HG02759 (cell line): Measurements from ENCODE around the gene GPANK1.
A peak's percentile ranks its signal among the peaks of the same experiment; 100 is the strongest.

Experiments used
- ATAC-seq: cut with Tn5 transposase; IDR thresholded peaks from one replicate; pipeline ENCODE4 v1.9.1; 2021; ENCODE audit warnings: mild to moderate bottlenecking, moderate library complexity; ENCODE audit not compliant: unreplicated experiment

Gene GPANK1

DNA sequence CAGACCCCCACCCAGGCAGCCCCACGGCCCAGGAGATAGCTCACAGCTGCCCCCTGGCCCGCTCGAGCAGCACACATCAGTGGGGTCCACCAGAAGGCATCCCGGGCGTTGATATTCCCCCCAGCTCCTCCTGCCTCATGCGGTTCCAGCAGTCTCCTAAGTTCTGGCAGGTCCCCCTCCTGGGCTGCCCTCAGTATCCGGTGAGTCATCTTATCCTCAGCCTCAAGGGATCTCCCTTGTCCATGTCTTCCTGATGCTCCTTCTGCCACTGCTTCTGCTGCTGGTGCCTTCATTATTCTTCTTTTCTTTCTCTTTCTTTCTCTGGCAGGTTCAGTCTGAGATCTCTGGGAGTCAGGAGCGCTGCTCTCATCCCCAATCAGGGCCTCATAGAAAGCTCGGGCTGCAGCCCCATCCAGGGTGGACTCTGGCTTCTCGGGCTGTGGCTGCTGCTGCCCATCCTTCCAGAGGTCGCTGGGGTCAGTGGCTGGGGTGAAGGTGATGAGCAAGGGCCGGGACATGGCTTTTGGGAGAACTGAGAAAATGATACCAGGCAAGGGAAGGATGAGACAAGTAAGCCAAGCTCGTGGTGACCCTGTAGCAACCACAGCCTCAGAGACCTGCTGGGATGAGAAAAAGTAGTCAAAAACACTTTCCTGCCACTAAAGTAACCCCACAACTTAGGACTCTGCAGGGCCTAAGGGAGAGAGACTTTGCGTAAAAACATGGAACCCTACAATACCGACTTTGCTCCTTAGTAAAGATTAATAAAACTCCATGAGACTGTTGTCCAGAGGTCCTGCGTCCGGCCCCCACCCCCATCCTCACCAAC lies 622 bp downstream of the GPANK1 start:
- no peak for ATAC-seq

DNA sequence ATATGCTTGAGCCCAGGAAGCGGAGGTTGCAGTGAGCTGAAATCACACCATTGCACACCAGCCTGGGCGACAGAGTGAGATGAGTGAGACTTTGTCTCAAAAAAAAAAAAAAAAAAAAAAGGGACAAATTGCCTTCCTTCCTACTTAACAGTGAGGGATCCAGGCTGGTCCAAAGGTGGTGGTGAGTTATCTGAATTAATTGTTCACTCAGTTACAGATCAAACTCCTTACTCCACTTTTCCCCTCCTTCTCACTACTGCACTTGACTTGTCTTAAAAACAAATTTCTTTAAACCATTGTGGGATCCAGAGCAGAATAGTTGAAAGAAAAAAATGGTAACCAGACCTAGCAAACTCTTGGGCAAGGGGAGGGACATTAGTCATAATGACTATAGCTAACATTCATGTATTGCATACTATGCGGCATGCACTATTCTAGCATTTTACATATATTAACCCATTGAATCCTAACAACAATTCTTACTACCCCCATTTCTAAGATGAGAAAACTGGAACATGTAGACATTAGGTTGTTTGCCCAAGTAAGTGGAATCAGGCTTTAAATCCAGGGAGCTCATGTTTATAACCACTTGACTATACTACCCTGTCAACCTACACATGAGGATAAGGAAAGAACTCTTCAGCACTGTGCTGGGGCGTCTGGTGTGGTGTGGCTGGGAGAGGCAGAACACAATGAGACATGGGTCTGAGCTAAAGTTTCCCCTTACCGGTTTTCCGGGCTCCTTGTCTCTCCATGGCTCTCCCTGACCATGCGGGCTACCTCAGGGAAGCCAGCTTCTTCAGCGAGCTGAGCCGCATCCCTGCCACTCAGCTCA lies 1.5 kb downstream of the GPANK1 start:
- no peak for ATAC-seq

DNA sequence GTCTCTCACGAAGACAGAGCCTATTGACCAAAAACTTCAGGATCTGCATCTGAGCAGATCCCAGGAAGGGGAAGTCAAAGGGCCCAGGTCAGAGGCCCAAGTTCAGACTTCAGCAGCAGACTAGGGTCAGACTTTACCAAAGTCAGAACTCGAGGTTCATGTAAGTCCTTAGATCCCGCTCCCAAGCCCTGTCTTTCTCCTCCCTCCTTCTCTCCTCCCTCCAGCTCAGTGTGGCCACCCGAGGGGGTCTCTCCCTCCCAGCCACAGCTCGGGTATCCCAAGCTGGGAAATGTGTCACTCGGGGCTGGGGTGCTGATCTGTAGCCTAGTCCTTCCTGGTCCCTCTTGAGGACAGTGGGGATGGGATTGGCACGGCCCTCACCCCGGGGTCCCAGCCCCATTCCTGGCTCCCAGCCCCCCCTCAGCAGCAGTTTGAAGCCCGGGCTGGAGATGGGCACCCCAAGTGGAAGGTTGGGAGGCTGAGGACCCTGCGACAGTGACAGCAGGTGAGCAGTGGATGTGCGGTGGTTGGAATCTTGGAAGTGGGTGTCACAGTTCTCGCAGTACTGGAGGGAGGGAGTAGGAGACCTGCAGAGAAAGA lies 2.6 kb downstream of the GPANK1 start:
- no peak for ATAC-seq

DNA sequence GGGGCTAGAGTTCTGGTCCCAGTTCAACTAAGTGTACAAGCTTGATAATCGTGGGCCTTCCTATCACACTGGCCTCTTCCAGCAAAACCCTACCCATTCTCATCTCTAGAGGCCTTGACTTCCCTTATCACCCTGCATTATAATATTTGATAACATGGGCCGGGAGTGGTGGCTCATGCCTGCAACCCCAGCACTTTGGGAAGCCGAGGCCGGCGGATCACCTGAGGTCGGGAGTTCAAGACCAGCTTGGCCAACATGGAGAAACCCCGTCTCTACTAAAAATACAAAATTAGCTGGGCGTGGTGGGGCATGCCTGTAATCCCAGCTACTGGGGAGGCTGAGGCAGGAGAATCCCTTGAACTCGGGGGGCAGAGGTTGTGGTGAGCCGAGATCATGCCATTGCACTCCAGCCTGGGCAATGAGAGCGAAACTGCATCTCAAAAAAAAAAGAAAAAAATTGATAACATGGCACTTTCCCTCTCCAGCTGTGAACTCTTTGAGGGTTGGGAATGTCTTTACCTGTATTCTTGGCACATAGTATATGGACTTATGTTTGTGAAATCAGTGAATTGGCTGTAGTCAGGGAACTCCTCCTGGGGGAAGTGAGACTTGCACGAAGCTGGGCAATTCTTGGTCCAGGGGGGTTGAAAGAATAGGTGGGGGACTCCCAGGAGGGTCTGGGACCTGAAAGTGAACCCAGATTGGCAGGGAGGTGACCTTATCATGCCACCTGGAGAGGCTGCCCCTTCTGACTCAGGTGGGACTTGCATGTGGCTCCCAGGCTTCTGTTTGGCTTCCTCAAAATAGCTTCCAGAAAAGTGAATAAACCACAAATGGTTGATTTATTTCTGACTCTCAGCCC lies 3.3 kb downstream of the GPANK1 start:
- ATAC-seq, result no peak

DNA sequence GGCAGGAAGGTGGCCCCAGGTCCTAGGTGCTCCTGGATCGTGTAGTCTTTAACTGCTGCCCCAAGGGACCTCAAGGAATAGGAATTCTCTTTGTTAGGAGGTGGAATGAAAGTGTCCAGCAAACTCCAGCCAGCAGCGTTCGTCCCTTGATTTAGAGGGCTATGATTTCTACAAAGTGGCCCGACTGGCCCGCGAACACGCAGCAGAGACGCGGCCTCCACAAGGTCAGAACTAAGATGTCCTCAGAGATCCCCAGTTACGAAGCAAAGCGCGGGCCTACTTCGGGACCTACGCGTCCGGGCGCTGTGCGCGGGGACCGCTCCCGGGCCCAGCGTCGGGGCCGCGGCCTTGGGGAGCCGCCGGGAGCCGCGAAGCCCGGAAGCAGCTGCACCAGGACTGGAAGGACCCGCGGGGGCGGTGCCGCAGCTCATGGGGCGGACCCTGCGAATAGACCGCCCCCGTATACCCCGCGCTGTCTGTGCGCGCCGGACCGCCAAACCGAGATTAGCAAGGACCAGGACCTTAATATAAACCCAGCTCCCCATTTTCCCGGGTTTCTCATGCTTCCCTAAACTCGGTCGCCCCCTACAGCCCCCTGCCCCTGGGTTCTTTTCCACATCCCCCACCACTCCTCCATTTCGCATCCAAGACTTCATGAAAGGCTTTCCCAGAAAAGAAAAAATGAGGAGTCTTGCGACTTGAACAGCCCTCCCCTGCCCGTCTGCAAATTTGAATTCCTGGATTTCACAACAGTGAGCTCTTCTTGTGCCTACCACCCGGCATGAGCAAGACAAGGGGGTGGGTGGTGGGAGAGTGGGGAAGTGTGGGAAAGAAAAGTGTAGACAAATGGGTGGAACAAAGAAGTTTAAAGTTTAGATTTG lies 4.2 kb downstream of the GPANK1 start, which contains the start of gene C6orf47:
Gene C6orf47, minus strand, starts transcription at position 398 of the 881 bp plus-strand sequence. CDS start 831 bp downstream, outside the sequence.
- peak; percentile 53 for ATAC-seq

DNA sequence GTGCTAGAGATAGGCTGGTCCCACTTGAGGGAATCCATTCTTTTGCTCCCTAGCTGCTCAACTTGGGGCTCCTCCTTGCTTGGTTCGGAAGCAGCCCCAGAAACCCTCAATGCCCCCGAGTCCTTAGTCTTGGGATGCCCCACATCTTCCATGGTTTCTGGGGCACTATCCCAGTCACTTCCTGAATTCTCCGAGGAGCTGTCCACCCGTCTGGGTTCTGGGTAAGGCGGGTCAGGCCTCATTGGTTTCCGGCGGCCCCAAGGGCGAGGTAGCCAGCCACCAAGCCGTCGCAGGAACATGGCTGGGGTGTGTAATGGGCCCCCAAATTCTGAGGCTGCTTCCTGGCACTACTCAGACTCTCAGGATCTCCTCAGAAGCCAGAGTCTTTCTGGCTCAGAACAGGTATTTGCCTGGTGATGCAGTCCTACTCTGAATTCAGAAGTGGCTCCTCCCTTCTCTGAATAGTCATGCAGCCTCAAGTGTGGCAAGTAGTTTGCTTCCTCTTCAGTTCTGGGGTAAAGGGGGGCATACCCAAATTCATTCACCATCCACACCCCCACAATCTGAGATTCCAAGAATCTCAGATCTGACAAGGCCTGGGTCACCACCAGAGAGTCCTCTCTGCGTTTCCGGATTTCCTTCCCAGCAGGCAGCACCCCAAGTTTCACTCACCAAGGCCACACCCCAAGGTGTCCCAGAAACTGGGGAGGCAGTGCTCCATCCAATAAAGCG lies 5.0 kb downstream of the GPANK1 start:
- ATAC-seq, result no peak

DNA sequence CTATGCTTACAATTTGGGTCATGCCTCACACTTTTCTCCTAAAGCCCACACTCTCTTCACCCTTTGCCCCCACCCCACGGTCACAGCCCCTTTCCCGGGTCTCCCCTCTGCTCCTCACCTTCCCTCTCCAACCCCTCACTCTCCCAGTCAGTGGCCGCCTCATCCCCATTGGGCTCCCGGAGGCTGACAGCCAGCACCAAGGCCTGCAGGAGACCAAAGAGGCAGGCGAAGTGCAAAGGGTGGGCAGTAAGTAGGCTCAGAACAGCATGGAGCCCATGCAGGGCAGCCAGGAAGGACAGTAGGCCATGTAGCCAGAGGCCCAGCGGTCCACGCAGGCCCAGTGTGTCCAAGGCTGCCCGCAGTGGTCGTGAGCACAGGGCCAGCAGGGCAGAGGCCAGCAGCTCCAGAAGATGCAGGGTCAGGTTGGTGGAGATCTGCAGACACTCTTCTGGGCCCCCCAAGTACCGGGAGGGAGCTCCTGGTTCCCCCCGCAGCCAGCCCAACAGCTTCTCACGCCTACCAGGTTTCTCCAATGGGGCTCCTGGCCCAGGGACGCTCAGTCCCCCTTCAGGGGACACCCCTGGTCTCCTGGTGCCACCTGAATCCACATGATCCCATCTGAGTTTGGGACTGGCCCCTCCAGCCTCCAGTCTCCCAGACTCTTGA lies 5.7 kb downstream of the GPANK1 start:
- no peak for ATAC-seq

DNA sequence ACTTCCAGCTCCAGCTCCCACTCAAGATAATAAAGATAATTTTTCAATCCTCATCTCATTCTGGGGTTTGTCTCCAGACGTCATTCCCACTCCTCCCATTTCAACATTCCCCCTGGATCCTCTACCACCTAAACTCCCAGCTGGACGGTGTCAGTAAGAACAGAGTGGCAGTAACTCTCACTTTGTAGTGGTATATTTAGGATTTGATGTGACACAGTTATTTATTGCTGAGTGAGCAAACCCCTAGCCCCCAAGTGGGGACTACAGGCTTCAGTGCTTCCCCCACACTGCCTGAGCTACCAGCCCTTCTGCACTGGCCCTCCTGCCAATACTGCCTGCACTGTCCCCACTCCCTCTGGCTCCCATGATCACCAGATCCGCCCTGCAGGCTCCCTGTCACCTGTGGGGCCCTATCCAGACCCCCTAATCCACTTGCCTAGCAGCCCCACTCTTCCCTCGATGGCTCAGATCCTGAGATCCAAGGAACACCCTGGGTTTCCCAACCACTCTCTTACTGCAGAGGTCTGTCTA lies 6.6 kb downstream of the GPANK1 start:
- ATAC-seq, result no peak

DNA sequence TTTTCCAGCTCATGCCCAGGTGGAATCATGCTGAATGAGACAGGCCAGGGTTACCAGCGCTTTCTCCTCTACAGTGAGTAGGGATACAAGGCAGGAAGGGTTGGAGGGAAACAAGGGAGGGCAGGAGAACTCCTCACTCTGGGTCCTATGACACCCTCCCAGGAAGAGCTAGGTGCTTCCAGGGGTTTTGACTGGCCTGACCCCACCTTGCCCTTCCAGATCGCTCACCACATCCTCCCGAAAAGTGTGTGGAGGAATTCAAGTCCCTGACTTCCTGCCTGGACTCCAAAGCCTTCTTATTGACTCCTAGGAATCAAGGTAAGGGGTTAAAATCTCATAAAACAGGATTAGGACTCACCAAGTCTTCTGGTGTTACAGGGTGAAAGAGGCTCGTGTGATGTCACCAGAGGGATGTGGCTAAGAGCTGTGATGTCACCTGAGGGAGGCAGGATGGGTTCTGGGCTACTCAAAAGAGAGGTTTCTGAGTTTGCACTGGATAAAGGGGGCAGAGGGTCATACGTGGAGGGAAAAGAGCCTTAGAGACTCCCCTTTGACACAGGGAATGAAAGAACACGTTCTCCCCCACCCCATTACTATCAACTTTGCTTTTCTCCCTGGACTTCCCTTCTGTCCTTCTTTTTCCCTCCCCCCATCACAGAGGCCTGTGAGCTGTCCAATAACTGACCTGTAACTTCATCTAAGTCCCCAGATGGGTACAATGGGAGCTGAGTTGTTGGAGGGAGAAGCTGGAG lies 7.2 kb downstream of the GPANK1 start:
- ATAC-seq, result no peak

DNA sequence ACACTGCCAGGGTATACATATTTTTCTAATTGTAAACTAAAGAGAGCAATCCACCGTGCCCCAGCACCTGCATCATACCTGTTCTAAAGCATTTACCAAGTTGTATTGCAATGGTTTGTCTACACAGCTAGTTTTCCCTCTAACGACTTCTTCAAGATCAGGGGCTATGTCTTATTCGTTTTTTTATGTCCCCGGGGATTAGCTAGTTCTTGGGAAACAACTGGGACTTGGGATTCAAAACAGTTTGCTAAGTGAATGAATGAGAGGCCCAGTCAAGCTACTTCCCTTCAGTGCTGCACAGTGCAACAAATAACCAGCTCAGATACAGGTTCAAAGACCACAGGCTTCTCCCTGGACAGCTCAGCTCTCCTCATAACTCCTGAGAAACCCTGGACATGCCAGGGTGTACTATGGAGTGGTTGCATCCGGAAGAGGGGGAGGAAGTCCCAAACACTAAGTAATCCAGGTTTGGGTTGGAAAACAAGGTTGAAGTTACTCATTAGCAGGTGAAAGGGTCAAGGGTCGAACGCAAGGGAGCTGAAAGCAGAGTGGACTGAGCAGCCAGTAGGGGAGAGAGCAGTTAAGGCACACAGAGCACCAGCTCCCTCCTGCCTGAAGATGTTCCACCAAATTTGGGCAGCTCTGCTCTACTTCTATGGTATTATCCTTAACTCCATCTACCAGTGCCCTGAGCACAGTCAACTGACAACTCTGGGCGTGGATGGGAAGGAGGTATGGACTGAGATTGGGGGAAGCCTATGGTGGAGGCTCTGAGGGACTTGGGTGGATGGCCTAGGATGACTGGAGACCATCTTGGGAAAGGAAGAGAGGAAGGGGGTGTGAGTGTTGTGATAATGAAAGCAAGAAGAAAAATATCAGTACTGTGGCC lies 9.2 kb downstream of the GPANK1 start, which contains the start of gene APOM:
Gene APOM, plus strand, starts transcription at position 546 of the 889 bp plus-strand sequence. Its CDS starts 73 bp downstream, at position 619.
- ATAC-seq, result no peak

DNA sequence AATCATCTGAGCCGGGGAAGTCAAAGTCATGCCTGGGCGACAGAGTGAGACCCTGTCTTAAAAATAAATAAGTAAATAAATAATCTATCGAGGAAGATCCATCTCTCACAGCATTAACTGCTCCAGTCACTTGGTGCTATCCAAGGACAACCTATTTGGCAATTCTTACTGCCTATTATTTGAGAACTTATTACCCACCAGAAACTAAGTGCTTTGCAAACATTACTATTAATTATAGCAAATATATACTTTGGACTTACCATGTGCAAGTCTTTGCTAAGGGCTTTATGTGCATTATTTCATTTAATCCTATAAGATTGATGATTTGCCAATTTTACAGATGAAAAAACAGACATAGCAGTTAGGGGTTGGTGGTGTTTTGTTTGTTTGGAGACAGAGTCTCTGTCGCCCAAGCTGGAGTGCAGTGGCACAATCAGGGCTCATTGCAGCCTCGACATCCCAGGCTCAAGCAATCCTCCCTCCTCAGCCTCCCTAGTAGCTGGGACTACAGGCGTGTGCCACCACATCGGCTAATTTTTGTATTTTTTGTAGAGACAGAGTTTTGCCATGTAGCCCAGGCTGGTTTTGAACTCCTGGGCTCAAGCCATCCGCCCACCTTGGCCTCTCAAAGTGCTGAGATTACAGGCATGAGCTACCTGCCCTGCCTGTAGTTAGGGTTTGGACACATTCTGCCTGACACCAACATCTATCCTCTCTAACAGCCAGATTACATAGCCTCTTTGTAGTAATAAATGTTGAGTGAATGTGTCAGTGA lies 10.0 kb downstream of the GPANK1 start:
- ATAC-seq, result no peak

DNA sequence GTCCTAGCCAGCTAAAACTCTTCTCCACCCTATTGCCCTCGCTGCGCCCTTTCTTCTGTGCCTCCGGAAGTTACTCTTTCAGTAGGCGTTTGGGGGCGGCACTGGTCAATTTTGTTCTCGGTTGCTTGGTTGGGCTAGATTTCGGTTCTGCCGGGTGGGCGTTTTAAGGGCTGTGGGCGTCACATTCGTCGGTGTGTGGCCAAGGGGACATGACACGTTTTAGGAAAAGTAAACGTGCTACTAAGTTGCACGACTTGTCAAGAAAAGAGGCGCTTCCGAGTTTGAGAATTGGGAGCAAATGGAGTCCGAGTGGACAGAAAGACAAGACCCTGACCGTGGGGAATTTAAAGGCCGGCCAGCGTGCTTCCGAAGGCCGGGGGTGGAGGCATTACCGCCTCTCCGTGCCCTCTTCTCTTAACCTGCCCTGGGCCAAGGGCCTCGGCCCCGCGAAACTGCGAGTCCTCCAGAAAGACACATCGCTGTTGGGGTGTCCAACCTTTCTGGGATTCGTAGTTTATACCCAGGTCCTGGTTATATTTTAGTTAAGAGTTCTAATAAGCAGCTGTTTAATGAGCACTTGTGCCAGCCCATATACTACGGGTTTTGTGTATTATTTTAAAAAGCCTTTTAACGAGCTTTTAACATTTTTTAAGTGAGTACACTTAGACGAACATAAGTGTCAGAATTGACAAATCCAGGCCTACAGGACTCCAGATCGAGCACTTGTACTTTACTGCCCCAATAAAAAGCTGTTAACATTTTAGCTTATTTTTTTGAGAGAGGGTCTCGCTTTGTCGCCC lies 11.7 kb downstream of the GPANK1 start:
- ATAC-seq, result peak; percentile 65

DNA sequence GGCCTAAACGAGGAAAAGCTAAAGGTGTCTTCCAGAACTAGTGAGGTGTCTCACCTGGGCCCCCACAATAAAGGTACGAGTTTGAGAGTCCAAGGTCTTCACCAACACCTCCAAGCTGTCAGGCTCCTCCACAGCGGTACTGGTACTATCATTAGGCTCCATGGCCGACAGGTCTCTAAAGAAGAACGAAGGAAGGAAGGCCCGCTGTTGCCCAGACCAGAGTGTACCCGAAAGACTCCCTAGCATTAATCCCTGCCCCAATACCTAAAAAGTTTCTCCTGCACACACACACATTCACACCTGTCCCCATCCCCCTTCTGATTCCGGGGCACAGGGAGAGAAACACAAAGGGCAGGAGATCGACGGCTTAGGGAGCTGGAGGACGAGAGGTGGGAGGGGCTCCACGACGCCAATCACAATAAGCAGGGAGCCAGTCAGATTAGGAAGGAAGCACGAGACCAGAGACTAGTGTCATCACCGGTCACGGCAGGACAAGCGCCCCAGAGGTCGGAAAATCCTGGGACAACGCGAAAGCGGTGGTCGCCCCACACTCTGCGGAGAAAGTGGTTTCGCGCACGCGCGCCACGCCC lies 13.1 kb downstream of the GPANK1 start:
- peak; percentile 19 for ATAC-seq

DNA sequence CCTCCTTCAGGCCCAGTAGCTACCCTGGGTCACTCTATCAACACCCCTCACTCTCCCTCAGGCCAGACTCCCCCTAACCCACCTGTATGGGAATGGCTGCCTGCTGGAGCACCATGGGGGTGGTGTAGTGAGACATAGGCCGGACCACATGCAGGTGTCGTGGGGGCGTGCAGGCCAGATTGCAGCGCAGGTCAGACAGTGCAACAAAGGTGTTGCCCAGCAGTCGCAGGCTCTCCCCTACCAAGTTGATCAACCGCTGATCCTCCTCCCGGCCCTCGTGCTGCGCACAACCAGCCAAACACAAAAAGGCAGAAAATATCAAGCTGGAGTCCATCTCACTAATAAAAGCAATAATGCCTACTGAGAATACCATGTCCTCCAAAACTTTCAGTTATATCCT lies 19.5 kb downstream of the GPANK1 start:
- ATAC-seq, result no peak
